ENCODE measurements around the gene ACTL6B. TPM values are rescaled to one million over a fixed set of nuclear protein-coding genes. Genes with fewer than 3 reads are reported as not detected.
A peak's percentile ranks its signal among the peaks of the same experiment; 100 is the strongest.

The ACTL6B gene
- total RNA-seq, 1 experiment from 2014 or later: 0.90 TPM

- peak; percentile 100 for DNase-seq
- Histone ChIP-seq H3K36me3 (replicated peaks; ENCODE audit: control insufficient read depth, insufficient read depth, low read length) (peaks cover 2% of the 10 kb centered on the region; the same call in 1 of the 2 replicates), H3K27me3 (ENCODE audit: control insufficient read depth, insufficient read depth, low read length) (peaks cover 5% of the 10 kb centered on the region; the same call in 1 of the 2 replicates), H3K4me3 (ENCODE audit: insufficient read depth, low read depth, low read length) (peak within 1 kb of the TSS; percentile 61)
Measured at GRCh38 chr7:100611983-100612729, 44.1 kb downstream of the ACTL6B start, which contains the start of gene MOSPD3. Gene MOSPD3, plus strand, starts transcription at chr7:100612540. Its CDS starts 252 bp downstream, at chr7:100612792.

GRCh38 chr7:100609958-100610357 is 46.3 kb downstream of the ACTL6B start:
- H3K36me3 ChIP-seq (replicated peaks; ENCODE audit: control insufficient read depth, insufficient read depth, low read length): peaks cover 2% of the 10 kb centered on the region
- H3K4me3 ChIP-seq (ENCODE audit: insufficient read depth, low read depth, low read length): no peak overlapping the region
- no peak for DNase-seq
- H3K27me3 ChIP-seq (ENCODE audit: control insufficient read depth, insufficient read depth, low read length): peaks cover 20% of the 10 kb centered on the region

DNA sequence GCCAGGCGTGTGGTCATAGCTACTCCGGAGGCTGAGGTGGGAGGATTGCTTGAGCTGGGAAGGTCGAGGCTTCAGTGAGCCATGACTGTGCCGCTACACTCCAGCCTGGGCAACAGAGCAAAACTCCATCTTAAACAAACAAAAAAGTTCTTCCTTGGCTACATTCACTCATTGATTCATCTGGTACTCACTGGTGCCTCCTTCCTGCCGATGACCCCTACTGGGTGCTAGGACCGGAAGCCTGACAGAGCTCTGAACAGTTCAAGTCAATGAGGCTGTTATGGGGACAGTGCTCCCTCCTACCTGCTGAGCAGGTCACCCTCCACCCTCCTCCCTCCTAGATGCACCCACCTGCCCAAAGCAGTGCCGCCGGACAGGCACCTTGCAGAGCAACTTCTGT is 49.1 kb downstream of the ACTL6B start:
- DNase-seq: peak; percentile 20
- H3K4me3 ChIP-seq (ENCODE audit: insufficient read depth, low read depth, low read length): no peak overlapping the region
- H3K36me3 ChIP-seq (replicated peaks; ENCODE audit: control insufficient read depth, insufficient read depth, low read length): peaks cover 2% of the 10 kb centered on the region
- H3K27me3 ChIP-seq (ENCODE audit: control insufficient read depth, insufficient read depth, low read length): peaks cover 16% of the 10 kb centered on the region

GRCh38 chr7:100606313-100606712 is 49.9 kb downstream of the ACTL6B start:
- Histone ChIP-seq H3K27me3 (ENCODE audit: control insufficient read depth, insufficient read depth, low read length) (peaks cover 16% of the 10 kb centered on the region), H3K4me3 (ENCODE audit: insufficient read depth, low read depth, low read length) (no peak overlapping the region), H3K36me3 (replicated peaks; ENCODE audit: control insufficient read depth, insufficient read depth, low read length) (peaks cover 2% of the 10 kb centered on the region)
- DNase-seq: peak; percentile 25

GRCh38 chr7:100604976-100605911 is 51.0 kb downstream of the ACTL6B start:
- DNase-seq: peak; percentile 91
- Histone ChIP-seq H3K36me3 (replicated peaks; ENCODE audit: control insufficient read depth, insufficient read depth, low read length) (peaks cover 2% of the 10 kb centered on the region), H3K27me3 (ENCODE audit: control insufficient read depth, insufficient read depth, low read length) (peaks cover 16% of the 10 kb centered on the region), H3K4me3 (ENCODE audit: insufficient read depth, low read depth, low read length) (peak overlapping the region; percentile 69)

DNA sequence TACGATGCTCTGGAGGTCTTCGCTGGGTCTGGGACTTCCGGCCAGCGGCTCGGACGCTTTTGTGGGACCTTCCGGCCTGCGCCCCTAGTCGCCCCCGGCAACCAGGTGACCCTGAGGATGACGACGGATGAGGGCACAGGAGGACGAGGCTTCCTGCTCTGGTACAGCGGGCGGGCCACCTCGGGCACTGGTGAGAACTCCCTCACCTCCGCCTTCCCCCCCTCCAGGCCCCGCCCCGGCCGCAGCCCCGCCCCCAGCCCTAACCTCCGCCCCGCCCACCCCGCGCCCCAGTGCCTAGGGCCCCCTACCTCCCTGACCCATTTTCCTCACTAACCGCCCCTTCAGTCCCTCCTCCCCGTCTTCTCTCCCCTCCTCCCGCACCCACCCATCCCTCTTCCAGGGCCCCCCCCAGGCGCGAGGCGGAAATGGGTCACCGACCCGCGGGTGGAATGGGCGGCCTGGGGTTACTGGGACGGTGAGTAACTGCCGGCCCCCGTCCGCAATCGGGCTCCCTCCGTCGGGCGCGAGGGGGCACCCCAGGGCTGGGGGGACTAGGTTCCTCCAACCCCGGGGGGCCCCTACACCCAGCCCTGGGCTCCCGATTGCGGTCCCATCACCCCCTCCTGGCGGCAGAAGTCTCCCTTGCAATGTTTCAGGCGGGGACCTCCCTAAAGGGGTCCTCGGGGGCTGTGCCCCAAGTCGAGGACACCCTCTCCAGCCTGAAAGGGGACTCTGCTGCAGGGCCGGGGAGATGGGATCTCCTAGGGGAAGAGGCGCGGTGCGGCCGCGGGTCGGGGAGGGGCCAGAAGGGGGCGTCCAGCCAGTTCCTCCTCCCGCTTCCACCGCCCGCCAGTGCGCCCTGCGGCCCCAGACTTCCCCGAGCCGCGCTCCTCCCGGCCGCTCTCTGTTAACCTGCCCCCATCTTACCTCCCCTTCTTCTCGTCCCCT is 51.9 kb downstream of the ACTL6B start:
- H3K4me3 ChIP-seq (ENCODE audit: insufficient read depth, low read depth, low read length): peak overlapping the region; percentile 69
- peaks cover 2% of the 10 kb centered on the region for H3K36me3 ChIP-seq (replicated peaks; ENCODE audit: control insufficient read depth, insufficient read depth, low read length)
- DNase-seq: peak; percentile 99
- peaks cover 16% of the 10 kb centered on the region for H3K27me3 ChIP-seq (ENCODE audit: control insufficient read depth, insufficient read depth, low read length)

GRCh38 chr7:100603726-100604027 is 52.6 kb downstream of the ACTL6B start:
- no peak for DNase-seq
- Histone ChIP-seq H3K4me3 (ENCODE audit: insufficient read depth, low read depth, low read length) (peak overlapping the region; percentile 69), H3K27me3 (ENCODE audit: control insufficient read depth, insufficient read depth, low read length) (peaks cover 16% of the 10 kb centered on the region), H3K36me3 (replicated peaks; ENCODE audit: control insufficient read depth, insufficient read depth, low read length) (peaks cover 2% of the 10 kb centered on the region)

DNA sequence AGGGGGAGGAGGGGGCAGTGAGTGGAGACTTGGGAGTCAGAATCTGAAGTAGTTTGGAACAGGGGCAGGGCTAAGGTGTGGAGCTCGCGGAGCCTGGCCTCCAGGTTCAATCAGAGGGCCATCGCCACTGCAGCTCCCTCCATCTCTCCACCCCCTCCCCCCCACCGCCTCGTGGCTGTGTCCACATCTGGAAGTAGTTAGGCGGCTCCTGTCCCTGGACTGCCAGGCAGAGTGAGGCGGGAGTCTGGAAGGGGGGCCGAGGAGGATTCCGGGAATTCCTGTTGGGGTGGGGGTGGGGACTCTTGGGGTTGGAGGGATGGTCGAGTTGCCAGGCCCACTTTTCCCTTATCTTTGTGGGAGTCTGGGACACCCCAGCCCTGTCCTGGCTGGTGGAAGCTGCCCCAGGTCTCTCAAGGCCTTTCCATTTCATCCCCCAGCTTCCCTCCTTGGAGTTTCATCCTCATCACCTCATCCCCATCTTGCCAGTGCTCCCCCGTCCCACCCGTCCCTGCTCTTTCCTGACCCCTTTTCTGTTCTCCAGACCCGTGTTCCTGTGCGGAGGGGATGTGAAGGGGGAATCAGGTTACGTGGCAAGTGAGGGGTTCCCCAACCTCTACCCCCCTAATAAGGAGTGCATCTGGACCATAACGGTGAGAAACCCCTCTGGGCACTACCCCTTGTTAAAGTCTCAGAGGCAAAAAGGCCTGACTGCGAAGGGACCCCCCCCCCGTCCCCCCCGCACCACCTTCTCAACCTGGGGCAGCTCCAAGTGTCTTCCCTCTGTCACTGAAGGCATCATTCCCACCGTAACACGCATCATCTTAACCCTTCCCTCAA is 53.1 kb downstream of the ACTL6B start:
- Histone ChIP-seq H3K36me3 (replicated peaks; ENCODE audit: control insufficient read depth, insufficient read depth, low read length) (peaks cover 6% of the 10 kb centered on the region), H3K27me3 (ENCODE audit: control insufficient read depth, insufficient read depth, low read length) (peaks cover 16% of the 10 kb centered on the region), H3K4me3 (ENCODE audit: insufficient read depth, low read depth, low read length) (peak overlapping the region; percentile 69)
- peak; percentile 91 for DNase-seq

- Histone ChIP-seq H3K36me3 (replicated peaks; ENCODE audit: control insufficient read depth, insufficient read depth, low read length) (peaks cover 7% of the 10 kb centered on the region), H3K27me3 (ENCODE audit: control insufficient read depth, insufficient read depth, low read length) (peaks cover 8% of the 10 kb centered on the region), H3K4me3 (ENCODE audit: insufficient read depth, low read depth, low read length) (no peak overlapping the region)
- DNase-seq: no peak
Measured at GRCh38 chr7:100600730-100601038, 55.6 kb downstream of the ACTL6B start.

DNA sequence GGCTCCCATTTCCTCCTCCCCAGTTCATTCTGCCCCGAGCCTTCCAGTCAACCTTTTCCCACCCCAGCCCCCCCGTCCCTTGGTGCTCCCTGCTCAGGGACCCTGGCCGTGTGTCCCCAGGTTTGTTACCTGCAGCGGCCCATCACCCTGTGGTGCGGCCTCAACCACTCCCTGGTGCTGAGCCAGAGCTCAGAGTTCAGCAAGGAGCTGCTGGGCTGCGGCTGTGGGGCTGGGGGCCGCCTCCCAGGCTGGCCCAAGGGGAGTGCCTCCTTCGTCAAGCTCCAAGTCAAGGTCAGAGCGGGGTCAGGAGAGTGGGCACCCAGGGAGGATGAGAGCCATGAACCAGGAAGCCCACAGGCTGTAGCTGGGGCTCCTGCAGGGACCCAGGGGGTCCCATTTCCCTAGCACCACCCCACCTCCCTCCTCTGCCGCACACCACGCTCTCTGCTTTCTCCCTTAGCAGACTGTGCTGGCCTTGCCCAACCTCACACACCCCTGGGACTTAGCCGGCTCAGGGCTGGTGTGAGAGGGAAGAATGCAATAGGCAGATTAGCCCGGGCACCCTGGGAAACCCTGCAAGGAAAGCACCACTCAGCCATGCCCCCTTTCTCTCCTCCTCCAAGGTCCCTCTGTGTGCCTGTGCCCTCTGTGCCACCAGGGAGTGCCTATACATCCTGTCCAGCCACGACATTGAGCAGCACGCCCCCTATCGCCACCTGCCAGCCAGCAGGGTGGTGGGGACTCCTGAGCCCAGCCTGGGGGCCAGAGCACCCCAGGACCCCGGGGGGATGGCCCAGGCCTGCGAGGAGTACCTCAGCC is 56.1 kb downstream of the ACTL6B start:
- Histone ChIP-seq H3K4me3 (ENCODE audit: insufficient read depth, low read depth, low read length) (no peak overlapping the region), H3K36me3 (replicated peaks; ENCODE audit: control insufficient read depth, insufficient read depth, low read length) (peaks cover 7% of the 10 kb centered on the region), H3K27me3 (ENCODE audit: control insufficient read depth, insufficient read depth, low read length) (peaks cover 2% of the 10 kb centered on the region)
- peak; percentile 71 for DNase-seq

- peak; percentile 6 for DNase-seq
- Histone ChIP-seq H3K27me3 (ENCODE audit: control insufficient read depth, insufficient read depth, low read length) (no peaks in the 10 kb centered on the region), H3K4me3 (ENCODE audit: insufficient read depth, low read depth, low read length) (no peak overlapping the region), H3K36me3 (replicated peaks; ENCODE audit: control insufficient read depth, insufficient read depth, low read length) (peaks cover 7% of the 10 kb centered on the region)
Measured at GRCh38 chr7:100598425-100598824, 57.8 kb downstream of the ACTL6B start.

GRCh38 chr7:100595188-100595587 is 61.1 kb downstream of the ACTL6B start:
- DNase-seq: peak; percentile 10
- no peak overlapping the region for H3K4me3 ChIP-seq (ENCODE audit: insufficient read depth, low read depth, low read length)
- peaks cover 15% of the 10 kb centered on the region for H3K27me3 ChIP-seq (ENCODE audit: control insufficient read depth, insufficient read depth, low read length)
- H3K36me3 ChIP-seq (replicated peaks; ENCODE audit: control insufficient read depth, insufficient read depth, low read length): peaks cover 7% of the 10 kb centered on the region
